ENCODE data around the gene KRTAP3-2.
A peak's percentile ranks its signal among the peaks of the same experiment; 100 is the strongest.

Gene KRTAP3-2

DNA sequence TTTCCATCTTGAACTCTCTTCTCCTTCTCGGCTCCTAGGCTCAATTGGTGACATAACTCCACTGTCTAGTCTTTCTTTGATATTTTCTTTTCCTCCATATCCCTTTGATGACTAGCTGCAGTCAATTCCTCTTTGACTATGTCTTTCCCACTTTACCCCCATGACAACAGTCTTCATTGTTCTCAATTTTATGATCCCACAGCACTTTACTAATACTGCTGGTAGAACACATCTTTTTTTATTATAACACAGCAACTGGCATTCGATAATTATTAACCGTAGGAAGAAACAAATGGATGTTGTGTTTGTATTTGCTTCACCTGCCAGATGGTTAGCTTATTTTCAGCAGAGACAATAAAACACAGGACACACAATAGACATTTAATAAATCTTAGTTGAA, 7.0 kb downstream of the KRTAP3-2 start:
- H3F3A ChIP-seq (ENCODE audit: insufficient read depth, low read length) = no peaks in the 10 kb centered on the region
- H3K9ac ChIP-seq (ENCODE audit: low read length) = no peak overlapping the region
- H3K79me2 ChIP-seq (ENCODE audit: low read length) = no peaks in the 10 kb centered on the region
- no peak overlapping the region for H2AFZ ChIP-seq (ENCODE audit: low read length)
- no peaks in the 10 kb centered on the region for H3K27me3 ChIP-seq (replicated peaks; ENCODE audit: insufficient read depth, low read length)
- no peaks in the 10 kb centered on the region for H3K9me3 ChIP-seq (replicated peaks; ENCODE audit: insufficient read depth, low read length)
- H3K4me3 ChIP-seq (ENCODE audit: low read length) = no peak overlapping the region
- H3K9me2 ChIP-seq (replicated peaks; ENCODE audit: insufficient read depth, low read length) = no peaks in the 10 kb centered on the region
- no peaks in the 10 kb centered on the region for H4K20me1 ChIP-seq (ENCODE audit: insufficient read depth, low read length)
- no peaks in the 10 kb centered on the region for H3K4me1 ChIP-seq (ENCODE audit: low read length)
- H3K27ac ChIP-seq (ENCODE audit: low read length) = no peak overlapping the region
- no peaks in the 10 kb centered on the region for H3K36me3 ChIP-seq (replicated peaks; ENCODE audit: insufficient read depth, low read length)
- DNase-seq = no peak
- TF ChIP-seq, protein P1, sequence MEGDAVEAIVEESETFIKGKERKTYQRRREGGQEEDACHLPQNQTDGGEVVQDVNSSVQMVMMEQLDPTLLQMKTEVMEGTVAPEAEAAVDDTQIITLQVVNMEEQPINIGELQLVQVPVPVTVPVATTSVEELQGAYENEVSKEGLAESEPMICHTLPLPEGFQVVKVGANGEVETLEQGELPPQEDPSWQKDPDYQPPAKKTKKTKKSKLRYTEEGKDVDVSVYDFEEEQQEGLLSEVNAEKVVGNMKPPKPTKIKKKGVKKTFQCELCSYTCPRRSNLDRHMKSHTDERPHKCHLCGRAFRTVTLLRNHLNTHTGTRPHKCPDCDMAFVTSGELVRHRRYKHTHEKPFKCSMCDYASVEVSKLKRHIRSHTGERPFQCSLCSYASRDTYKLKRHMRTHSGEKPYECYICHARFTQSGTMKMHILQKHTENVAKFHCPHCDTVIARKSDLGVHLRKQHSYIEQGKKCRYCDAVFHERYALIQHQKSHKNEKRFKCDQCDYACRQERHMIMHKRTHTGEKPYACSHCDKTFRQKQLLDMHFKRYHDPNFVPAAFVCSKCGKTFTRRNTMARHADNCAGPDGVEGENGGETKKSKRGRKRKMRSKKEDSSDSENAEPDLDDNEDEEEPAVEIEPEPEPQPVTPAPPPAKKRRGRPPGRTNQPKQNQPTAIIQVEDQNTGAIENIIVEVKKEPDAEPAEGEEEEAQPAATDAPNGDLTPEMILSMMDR (IDR thresholded peaks at IDR 0.05; ENCODE audit: low read length) = no peak
- no peak for TF ChIP-seq EZH2 (optimal IDR thresholded peaks at IDR 0.05; ENCODE audit: low read depth, low read length)
- no peak for TF ChIP-seq EZH2phosphoT487 (IDR thresholded peaks at IDR 0.05; ENCODE audit: low read length)
- H3K4me2 ChIP-seq (ENCODE audit: low read depth, low read length) = no peak overlapping the region

DNA sequence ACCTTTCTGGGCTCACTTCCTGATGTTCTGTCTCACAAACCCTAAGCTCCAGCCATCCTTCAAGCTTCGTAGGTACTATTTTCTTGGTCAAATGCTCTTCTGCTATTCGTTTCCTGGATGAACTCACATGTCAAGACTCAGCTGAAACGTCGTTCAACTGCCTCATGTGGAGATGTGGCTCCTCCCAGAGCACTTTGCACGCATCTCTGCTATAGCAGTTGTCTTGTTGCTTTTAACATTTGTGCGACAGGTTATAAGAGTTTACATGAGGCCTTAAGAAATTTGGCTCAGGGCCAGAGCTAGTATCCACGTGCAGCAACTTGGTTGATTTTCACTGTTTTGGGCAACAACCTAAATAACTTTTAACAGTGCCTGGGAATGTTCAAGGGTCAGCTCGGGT, 12.8 kb downstream of the KRTAP3-2 start:
- DNase-seq = no peak
- TF ChIP-seq EZH2 (optimal IDR thresholded peaks at IDR 0.05; ENCODE audit: low read depth, low read length) = no peak
- TF ChIP-seq, protein P1 (IDR thresholded peaks at IDR 0.05; ENCODE audit: low read length) = no peak
- TF ChIP-seq EZH2phosphoT487 (IDR thresholded peaks at IDR 0.05; ENCODE audit: low read length) = no peak
- no peak overlapping the region for H3K9ac ChIP-seq (ENCODE audit: low read length)
- H3K9me3 ChIP-seq (replicated peaks; ENCODE audit: insufficient read depth, low read length) = no peaks in the 10 kb centered on the region
- no peaks in the 10 kb centered on the region for H3K79me2 ChIP-seq (ENCODE audit: low read length)
- no peaks in the 10 kb centered on the region for H3K9me2 ChIP-seq (replicated peaks; ENCODE audit: insufficient read depth, low read length)
- H3F3A ChIP-seq (ENCODE audit: insufficient read depth, low read length) = no peaks in the 10 kb centered on the region
- H3K27ac ChIP-seq (ENCODE audit: low read length) = no peak overlapping the region
- no peak overlapping the region for H3K4me3 ChIP-seq (ENCODE audit: low read length)
- H4K20me1 ChIP-seq (ENCODE audit: insufficient read depth, low read length) = no peaks in the 10 kb centered on the region
- no peaks in the 10 kb centered on the region; the same call in 1 of the 2 replicates for H3K27me3 ChIP-seq (replicated peaks; ENCODE audit: insufficient read depth, low read length)
- H3K36me3 ChIP-seq (replicated peaks; ENCODE audit: insufficient read depth, low read length) = no peaks in the 10 kb centered on the region
- H2AFZ ChIP-seq (ENCODE audit: low read length) = 0 out of 2 replicates have a peak overlapping the region, but pooled peaks have one; percentile 9
- H3K4me1 ChIP-seq (ENCODE audit: low read length) = no peaks in the 10 kb centered on the region
- H3K4me2 ChIP-seq (ENCODE audit: low read depth, low read length) = no peak overlapping the region

DNA sequence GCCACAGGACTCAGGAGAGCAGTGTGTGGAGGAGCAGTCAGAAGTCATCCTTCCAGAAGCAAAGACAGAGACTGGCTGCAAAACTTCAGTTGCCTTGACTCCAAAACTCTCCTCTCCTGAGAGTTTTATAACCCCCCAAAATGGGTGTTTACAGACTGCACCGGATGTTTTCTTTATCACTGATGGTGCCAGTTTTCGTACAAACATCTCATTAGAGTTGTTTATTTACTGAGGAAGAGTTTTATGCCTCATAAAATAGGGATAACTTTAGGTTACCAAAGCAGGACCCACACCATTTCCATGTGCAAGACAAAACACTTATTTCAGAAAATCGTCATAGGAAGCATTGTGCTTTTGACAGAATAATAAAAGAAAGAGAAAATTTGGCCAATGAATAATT, 15.5 kb downstream of the KRTAP3-2 start, which contains the start of gene KRT40:
Gene KRT40, minus strand, starts transcription at position 101 of the 400 bp plus-strand sequence. Its CDS starts 53 bp downstream, at position 48.
- Histone ChIP-seq H3K9me2 (replicated peaks; ENCODE audit: insufficient read depth, low read length) (no peaks in the 10 kb centered on the region), H2AFZ (ENCODE audit: low read length) (no peak within 1 kb of the TSS), H3K36me3 (replicated peaks; ENCODE audit: insufficient read depth, low read length) (no peaks in the 10 kb centered on the region), H3F3A (ENCODE audit: insufficient read depth, low read length) (no peaks in the 10 kb centered on the region), H4K20me1 (ENCODE audit: insufficient read depth, low read length) (no peaks in the 10 kb centered on the region), H3K27me3 (replicated peaks; ENCODE audit: insufficient read depth, low read length) (no peaks in the 10 kb centered on the region; the same call in 1 of the 2 replicates), H3K79me2 (ENCODE audit: low read length) (no peaks in the 10 kb centered on the region), H3K4me1 (ENCODE audit: low read length) (no peaks in the 10 kb centered on the region), H3K27ac (ENCODE audit: low read length) (no peak within 1 kb of the TSS), H3K9me3 (replicated peaks; ENCODE audit: insufficient read depth, low read length) (no peaks in the 10 kb centered on the region), H3K4me2 (ENCODE audit: low read depth, low read length) (no peak within 1 kb of the TSS), H3K4me3 (ENCODE audit: low read length) (no peak within 1 kb of the TSS), H3K9ac (ENCODE audit: low read length) (no peak within 1 kb of the TSS)
- no peak for DNase-seq
- TF ChIP-seq, protein P1 (IDR thresholded peaks at IDR 0.05; ENCODE audit: low read length) = no peak
- TF ChIP-seq EZH2phosphoT487 (IDR thresholded peaks at IDR 0.05; ENCODE audit: low read length) (no peak), EZH2 (optimal IDR thresholded peaks at IDR 0.05; ENCODE audit: low read depth, low read length) (no peak)
